HG02642 (cell line): ENCODE data around the gene CACNG8.

Experiments used
- ATAC-seq: cut with Tn5 transposase; IDR thresholded peaks from one replicate; pipeline ENCODE4 v1.9.1; 2021; ENCODE audit warnings: mild to moderate bottlenecking; ENCODE audit not compliant: unreplicated experiment, poor library complexity

The CACNG8 gene

GRCh38 chr19:53991224-53992113 lies 28.7 kb downstream of the CACNG8 start, which contains the start of gene CACNG6:
Gene CACNG6, plus strand, starts transcription at chr19:53991637. Its CDS starts 1,241 bp downstream, at chr19:53992878.
- no peak for ATAC-seq

DNA sequence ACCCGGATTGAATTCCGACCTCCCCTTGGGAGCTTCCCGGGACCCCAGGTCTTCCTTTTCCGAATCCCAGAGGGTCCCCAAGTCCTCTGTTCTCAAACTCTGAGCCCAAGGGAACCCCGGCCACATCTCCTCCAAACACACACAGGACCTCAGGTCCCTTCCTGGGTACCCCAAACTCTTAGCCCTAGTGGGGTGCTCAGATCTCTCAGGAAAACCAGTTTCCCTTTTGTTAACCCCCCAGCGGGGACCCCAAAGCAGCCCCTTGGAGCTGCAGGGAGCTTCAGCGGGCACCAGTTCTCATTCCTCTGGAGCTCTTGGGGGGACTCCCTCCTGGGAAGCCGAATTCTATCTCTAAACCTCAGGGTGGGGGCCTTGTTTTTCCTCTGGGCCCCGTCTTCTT lies 29.5 kb downstream of the CACNG8 start:
- ATAC-seq: no peak

DNA sequence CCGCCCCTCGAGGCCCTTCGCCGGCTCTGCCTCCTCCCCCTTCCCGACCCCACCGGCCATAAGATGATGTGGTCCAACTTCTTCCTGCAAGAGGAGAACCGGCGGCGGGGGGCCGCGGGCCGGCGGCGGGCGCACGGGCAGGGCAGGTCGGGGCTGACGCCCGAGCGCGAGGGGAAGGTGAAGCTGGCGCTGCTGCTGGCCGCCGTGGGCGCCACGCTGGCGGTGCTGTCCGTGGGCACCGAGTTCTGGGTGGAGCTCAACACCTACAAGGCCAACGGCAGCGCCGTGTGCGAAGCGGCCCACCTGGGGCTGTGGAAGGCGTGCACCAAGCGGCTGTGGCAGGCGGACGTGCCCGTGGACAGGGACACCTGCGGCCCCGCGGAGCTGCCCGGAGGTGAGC lies 30.1 kb downstream of the CACNG8 start:
- no peak for ATAC-seq

DNA sequence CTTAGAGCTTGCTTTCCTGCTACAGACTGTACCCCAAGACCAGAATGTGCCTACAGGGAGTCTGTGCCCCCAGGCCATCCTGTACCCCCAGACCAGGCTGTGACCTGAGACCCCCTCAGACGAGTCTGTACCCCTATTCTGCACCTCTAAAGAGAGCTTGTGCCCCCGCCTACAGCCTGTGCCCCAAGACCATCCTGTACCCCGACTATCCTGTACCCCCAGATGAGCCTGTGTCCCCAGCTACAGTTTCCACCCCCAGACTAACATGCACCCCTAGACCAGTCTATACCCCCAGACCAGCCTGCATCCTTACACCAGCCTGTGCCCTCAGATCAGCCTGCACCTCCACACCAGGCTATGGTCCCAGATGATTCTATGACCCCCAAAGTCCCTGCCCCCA lies 30.7 kb downstream of the CACNG8 start:
- ATAC-seq: no peak

GRCh38 chr19:53994811-53995210 lies 32.1 kb downstream of the CACNG8 start:
- no peak for ATAC-seq

- ATAC-seq: no peak
Observed at GRCh38 chr19:53998223-53998622, 35.5 kb downstream of the CACNG8 start.

GRCh38 chr19:53999694-54000093 lies 37.0 kb downstream of the CACNG8 start:
- ATAC-seq: no peak

- ATAC-seq: no peak
Observed at GRCh38 chr19:54001496-54001895, 38.8 kb downstream of the CACNG8 start.

- no peak for ATAC-seq
Observed at GRCh38 chr19:54002495-54003315, 40.0 kb downstream of the CACNG8 start.

GRCh38 chr19:54009440-54009839 lies 46.7 kb downstream of the CACNG8 start:
- ATAC-seq: no peak

DNA sequence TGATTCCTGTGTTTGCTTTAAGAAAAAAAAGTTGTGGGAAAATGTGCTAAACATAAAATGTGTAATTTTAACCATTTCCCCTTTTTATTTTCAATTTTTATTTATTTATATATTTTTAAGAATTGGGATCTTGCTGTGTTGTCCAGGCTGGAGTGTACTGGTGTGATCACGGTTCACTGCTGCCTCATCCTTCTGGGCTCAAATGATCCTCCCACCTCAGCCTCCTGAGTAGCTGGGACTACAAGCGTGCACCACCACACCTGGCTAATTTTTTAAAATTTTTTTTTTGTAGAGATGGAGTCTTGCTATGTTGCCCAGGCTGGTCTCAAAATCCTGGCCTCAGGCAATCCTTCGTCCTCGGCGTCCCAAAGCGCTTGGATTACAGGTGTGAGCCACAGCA lies 47.7 kb downstream of the CACNG8 start:
- no peak for ATAC-seq

DNA sequence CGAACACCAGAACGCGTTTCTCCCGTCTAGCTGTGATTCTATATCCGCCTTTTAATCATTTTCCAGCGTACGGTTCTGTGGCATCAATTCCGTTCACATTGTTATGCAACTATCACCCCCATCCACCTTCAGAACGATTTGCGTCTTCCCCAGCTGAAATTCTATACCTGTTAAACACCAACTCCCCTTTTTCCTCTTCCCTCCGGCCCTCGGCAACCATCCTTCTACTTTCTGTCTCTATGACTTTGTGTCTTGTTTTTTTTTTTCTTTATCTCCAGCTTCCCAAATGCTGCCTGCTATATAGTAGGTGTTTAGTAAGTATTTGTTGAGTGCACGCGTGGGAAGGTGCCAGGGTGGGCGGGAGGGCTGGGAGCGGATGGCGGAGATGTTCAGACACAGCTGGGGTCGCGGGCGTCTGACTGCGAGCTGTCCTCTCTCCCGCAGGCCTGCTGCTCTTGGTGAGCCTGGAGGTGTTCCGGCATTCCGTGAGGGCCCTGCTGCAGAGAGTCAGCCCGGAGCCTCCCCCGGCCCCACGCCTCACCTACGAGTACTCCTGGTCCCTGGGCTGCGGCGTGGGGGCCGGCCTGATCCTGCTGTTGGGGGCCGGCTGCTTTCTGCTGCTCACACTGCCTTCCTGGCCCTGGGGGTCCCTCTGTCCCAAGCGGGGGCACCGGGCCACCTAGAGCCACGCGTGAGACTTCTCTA lies 48.9 kb downstream of the CACNG8 start:
- no peak for ATAC-seq

- no peak for ATAC-seq
Observed at GRCh38 chr19:54013866-54014265, 51.1 kb downstream of the CACNG8 start.

- no peak for ATAC-seq
Observed at GRCh38 chr19:54014920-54015560, 52.3 kb downstream of the CACNG8 start.

DNA sequence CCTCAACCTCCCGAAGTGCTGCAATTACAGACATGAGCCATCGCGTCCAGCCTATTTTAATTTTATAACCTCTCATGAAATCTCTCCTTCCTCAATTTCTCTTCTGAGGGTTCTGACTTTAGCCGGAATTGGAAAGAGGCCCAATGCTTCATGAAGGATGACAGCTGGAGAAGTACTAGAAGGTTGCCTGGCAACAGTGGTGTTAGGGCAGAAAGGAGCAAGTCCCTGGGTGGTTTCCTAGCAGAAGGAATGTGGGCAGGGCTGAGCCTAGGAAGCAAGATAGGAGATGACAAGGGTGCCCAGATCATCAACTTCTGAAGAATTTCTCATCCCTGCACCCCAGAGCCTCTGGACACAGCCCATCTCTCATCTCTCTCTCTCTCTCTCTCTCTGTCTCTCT lies 54.5 kb downstream of the CACNG8 start:
- ATAC-seq: no peak

GRCh38 chr19:54021363-54021762 lies 58.6 kb downstream of the CACNG8 start:
- ATAC-seq: no peak

GRCh38 chr19:54021932-54022331 lies 59.2 kb downstream of the CACNG8 start:
- no peak for ATAC-seq

DNA sequence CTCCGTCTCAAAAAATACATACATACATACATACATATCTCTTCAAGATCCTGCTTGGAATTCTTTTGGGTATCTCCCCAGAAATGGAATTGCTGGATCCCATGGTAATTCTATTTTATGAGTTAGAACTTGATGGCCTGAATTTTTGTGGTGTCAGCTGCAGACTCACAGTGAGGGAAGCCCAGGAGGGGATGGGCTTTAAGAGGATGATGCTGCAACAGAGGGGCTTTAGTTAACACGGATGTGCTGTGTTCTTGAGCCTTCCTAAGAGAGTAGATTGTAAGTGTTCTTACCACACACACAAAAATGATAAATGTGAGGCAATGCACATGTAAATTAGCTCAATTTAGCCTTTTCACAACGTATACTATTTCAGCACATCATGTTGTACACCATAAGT lies 60.5 kb downstream of the CACNG8 start:
- ATAC-seq: no peak

DNA sequence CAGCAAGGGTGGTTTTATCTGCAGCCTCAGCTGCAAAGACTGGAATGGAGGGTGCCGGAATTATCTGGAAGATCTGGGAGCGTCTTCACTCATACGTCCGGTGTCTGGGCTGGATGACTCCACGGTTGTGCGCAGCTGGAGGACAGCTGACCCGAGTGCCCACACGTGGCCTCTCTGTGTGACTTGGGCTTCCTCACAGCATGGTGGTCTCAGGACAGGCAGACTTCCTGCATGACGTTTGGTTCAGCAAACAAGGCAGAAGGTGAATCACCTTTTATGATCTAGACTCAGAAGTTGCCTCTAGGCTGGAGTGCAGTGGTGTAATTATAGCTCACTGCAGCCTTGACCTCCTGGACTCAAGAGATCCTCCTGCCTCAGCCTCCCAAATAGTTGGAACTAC lies 61.9 kb downstream of the CACNG8 start:
- no peak for ATAC-seq

- no peak for ATAC-seq
Observed at GRCh38 chr19:54026656-54027055, 63.9 kb downstream of the CACNG8 start.
